HG03432 (cell line): ENCODE results near the gene NR1H2.
"Not testable (repeated sequence)": the region's sequence is repeated elsewhere in the genome, so short reads cannot be mapped to it uniquely, and the experiment has no call there.

Experiments used
- ATAC-seq: cut with Tn5 transposase; IDR thresholded peaks from one replicate; pipeline ENCODE4 v1.9.1; 2021; ENCODE audit warnings: mild to moderate bottlenecking, moderate library complexity; ENCODE audit not compliant: unreplicated experiment

Gene NR1H2

DNA sequence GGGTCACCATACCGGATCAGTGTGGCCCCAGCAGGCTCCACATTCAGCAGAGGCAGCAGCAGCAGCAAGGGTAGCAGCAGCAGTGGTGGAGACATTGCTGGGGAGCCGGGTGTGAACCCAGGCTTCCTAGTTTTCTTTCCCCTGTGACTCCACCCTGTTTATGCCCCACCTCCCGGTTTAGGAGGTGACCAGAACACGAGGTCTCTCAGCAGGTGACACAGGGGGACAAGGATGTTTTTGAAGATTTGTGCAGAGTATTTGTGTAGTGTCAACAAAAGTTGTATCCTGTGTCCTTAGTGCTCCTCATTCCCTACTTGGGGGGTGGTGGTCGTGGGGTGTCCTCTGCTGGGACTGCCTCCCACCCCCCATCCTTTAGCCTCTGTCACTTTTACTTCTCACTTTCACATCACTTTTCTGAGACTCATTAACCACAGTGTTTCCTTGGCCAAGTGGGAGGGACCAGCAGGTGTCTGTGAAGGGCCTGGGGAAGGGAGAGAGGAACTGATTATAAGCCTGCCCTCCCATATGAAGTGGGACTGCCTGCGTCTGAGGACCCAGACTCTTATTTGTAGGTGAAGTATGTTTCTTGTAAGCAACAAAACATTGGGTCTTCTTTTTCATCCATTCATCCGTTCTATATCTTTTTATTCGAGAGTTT lies 31.5 kb upstream of the NR1H2 start:
- ATAC-seq, result peak; percentile 50

DNA sequence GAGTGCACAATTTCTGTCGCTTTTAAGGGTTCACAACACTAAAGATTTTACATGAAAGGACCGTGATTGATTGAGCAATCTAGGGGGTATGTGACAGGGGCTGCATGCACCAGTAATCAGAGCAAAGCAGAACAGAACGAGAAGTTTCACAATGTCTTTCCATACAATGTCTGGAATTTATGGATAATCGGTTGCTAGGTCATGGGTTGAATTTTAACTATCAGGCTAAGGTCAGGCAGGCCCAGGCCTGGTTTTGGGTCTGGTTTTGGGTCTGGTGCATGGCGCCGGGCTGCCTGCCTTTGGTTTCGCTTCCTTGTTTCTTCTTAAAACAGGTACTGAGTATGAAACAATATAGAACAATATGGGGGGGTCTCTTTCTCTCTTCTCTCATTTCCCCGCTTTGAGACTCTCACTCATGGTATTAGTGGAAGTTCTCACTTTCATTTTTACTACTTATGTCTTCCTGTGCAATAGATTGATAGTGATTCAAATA lies 29.1 kb upstream of the NR1H2 start:
- ATAC-seq, result peak; percentile 52

DNA sequence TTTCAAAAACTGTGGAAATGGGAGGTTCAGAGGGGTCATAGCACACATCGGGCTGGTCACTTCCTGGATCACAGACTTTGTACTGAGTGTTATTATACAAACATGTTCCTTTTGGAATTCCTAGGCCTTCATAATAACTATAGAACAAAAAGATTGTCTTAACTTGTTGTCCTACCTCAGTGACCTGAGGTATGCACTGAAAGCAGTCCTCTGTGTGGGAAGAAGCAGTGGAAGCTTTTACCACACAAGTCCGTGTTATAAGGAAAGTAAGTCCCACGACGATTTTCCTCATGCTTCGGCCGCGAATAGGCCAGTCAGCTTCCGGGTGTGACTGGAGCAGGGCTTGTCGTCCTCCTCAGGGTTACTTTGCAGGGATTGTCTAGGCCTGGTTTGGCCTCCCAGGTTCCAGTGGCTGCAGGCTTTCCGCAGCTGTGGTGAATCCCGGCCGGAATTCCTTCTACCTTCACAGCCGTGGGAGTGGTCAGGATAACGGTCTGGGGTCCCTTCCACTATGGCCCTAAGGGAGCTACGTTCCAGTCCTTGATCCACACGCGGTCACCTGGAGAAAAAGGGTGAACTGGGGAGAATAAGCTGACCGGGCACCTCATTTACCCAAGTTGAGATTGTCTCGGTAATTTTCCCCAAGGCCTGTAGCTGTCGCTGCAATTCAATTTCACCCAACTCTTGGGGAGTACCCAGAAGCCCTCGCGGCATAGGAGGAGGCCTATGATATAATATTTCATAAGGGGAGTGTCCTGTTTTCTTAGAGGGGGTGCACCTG lies 26.8 kb upstream of the NR1H2 start:
- ATAC-seq, result no peak

DNA sequence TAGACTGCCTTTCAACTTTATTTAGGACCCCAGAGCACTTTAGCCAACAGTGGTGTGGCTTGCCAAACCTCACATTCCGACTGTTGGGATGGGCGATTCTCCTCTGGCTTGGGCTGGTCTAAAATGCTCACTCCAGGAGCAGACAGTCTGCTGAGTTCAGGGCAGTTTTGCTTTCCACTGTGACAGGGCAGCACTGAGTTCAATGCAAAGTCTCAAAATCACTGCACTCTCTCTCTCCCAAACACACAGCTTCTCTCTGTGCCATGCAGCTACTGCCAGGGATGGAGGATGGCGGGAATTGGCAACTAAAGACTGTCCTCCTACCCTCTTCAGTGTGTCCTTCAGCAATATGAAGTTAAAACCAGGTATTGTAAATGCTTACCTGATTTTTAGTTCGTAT lies 24.0 kb upstream of the NR1H2 start:
- ATAC-seq, result no peak

DNA sequence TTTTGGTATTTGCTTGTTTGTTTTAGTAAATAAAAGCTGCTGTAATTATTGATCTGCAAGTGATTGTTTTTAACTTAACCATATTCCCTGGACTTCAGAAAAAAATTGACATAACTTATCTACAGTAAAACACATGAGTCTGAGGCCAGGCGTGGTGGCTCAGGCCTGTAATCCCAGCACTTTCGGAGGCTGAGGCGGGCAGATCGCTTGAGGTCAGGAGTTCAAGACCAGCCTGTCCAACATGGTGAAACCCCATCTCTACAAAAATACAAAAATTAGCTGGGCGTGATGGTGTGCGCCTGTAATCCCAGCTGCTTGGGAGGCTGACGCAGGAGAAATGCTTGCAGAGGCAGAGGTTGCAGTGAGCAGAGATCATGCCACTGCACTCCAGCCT lies 22.8 kb upstream of the NR1H2 start:
- not testable (repeated sequence) for ATAC-seq

DNA sequence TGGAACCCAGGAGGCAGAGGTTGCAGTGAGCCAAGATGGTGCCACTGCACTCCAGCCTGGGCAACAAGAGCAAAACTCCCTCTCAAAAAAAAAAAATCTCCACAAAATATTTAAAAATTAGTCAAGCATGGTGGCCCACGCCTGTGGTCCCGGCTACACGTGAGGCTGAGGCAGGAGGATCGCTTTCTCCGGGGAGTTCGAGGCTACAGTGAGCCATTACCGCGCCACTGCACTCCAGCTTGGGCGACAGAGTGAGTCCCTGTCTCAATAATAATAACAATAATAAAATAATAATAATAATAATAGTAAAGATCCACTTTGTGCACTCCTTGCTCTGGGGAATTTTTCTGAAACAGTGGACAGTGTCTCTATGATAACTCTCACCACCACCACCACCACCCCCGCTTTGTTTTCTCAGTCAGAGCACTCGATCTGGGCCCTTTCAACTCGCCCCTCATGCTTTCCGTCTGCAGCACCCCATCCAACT lies 19.5 kb upstream of the NR1H2 start:
- ATAC-seq, result no peak

DNA sequence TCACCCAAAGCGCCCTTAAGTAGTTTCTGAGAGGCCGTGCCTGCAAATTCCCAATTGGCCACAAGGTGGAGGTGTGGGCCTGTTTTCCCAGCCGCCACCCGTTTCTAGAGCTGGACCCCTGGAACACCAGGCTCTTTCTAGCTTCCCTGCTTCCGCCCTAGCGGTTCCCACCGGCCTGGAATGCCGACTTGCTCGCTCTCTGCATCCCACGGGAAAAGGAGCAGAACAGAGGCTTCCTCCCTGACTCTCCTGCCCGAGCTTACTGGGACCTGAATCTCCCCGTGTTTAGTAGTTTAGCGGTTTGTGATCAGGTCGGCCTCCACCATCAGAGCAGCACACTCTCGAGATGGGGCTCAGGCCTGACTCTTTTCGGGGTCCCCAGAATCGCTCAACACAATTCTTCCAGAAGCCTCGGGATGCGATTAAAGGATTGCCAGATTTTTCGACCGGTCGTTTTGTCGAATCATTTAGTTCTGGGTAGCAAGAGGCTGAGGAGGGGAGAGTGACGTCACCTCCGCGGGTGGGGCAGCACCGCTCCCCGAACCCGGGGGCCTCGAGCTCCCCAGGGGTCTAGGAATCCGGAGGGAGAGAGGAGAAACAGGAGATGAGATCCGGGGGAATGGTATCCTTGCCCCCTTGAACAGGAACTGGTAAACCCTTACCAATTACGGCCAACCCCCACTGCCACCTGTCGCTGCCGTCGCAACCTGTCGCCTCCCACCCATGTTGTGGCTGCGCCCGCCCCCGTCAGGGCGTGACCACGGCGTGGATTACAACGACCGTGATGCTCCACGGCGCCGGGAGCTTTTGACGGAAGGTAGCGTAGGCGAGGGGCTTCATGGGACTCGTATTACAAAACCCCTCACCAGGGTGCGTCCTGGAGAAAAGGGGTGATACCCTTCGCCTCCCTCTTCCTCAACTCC lies 18.8 kb upstream of the NR1H2 start:
- no peak for ATAC-seq

DNA sequence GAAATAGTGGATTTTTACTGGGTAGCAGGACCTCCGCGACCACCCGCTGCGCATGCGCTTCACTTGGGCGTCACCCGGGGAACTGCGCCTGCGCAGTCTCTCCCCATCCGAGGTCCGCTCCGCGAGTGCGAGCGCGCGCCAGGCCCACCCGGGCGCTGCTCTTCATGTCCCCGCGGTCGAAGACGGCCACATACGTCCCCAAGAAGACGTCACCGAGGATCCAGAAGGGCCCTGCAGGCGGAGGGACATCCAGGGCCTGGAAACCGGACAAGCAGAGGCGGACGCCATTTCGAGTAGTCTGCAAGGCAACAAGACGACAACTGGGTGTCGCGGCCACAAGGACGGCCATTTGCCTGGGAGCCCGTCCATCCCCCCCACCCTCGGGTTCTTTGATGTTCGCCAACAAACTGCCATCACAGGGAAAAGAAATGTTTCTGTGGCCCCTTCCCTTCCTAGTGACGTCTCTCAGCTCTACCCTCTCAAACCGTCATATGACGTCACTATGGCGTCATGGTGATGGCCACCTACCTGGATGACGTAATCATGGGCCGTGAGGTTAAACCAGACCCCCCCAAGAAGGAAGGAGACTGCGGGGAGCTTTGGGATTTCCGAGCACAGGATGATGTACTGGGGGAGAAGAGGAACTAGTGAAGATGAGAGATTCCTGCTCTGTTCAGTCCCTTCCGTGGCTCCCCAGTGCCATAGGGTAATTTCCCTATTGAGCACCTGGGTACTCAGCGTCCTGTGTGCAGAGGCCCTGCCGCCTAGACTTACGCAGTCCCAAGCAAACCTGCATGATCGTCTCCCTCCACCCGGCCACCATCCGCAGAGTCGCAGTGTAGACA lies 17.6 kb upstream of the NR1H2 start:
- ATAC-seq, result no peak

DNA sequence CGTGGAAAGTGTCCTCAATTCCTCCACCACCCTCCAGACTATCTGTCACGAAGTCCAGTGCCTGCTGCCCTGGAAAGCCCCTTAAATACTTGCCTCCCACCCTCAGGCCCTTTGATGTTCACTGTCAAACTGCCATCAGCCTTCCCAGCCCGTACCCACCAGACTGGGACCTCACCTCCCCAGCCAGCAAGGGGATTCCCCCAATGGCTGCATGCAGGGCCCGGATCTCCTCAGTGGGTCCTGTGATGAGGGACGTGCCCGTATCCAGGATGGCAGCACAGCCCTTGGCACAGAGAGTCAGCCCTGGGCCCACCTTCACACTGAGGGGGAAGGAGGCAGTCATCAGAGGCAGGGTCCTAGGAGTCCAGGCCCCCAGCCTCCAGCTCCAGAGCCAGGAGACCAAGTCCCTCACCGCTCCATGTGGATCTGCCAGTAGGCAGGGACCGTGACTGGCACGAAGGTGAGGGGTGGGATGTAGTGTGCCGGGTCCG lies 16.9 kb upstream of the NR1H2 start:
- ATAC-seq, result no peak

DNA sequence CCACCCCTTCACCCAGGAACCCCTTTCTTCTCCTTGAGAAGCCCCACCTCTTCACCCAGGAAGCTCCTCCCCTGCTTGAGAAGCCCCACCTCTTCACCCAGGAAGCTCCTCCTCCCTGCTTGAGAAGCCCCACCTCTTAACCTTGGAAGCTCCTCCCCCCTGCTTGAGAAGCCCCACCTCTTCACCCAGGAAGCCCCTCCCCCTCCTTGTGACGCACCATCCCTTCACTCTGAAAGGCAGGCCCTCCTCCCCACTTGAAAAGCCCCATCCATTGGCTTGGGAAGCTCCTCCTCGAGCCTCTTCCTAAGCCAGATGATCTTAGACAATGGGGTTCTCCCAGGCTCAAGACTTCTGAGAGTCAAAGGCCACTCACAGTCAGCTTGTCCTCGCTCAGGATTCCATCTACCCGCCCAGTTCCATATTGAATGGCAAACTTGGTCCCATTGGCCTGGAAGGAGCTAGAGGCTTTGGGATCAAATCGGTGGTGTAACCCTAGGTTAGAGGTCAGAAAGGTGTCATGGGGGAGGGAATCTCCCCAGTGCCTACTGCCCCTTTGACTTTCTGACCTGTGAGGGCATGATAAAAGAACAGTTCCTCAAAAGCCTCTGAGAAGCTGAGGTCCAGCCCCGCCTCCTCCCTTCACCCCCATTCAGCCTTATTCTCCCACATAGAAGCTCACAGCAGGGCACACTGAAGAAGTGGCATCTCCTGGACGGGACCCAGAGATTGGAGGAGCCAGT lies 14.8 kb upstream of the NR1H2 start:
- ATAC-seq, result no peak

DNA sequence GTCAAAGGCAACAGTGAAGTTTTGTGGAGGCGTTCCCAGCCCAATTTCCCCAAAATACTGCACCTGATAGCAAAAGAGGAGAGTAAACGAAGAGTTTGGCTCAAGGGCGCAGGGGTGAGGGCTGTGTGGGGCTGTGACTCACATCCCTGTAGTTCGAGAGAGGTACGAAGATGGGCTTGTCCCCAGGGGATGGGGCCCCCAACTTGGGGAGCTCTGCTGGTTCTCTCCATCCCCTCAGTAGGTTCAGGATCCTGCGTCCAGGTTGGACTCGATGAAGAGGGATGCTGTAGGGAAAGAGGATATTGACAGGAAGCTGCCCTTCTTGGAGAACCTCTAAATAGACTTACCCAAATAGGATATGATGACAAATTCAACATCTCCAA lies 14.2 kb upstream of the NR1H2 start:
- no peak for ATAC-seq

DNA sequence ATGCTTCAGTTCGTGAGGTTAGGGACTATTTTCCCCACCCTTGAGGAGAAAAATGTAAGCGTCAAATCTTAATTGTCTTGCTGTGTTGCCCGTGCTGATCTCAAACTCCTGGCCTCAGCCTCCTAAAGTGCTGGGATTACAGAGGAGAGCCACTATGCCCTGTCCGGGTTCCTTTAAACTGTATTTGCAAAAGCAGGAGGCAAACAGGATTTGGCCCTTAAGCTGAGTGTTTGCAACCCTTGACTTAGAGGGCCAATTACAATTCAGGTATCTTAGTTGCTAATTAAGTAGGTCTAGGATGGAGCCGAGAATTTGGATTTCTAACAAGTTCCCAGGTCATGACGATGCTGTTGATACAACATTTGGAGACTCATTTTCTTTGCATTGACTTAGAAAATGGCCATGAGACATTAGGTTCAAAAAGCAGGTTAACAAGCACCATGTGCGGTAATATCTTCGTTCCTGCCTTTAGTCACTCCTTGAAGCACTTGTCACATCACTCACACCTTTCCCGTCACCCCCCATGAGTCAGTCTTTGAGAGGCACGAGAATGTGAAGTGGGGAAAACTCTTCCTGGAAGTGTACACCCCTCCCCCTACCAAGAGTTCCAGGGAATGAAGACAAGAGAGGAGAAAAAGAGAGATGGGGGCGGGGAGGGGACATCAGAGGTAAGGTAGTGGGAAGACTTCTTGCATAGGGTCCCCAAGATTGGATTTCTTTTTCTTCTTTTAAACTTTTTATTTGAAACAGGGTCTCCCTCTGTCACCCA lies 13.4 kb upstream of the NR1H2 start:
- ATAC-seq, result no peak

DNA sequence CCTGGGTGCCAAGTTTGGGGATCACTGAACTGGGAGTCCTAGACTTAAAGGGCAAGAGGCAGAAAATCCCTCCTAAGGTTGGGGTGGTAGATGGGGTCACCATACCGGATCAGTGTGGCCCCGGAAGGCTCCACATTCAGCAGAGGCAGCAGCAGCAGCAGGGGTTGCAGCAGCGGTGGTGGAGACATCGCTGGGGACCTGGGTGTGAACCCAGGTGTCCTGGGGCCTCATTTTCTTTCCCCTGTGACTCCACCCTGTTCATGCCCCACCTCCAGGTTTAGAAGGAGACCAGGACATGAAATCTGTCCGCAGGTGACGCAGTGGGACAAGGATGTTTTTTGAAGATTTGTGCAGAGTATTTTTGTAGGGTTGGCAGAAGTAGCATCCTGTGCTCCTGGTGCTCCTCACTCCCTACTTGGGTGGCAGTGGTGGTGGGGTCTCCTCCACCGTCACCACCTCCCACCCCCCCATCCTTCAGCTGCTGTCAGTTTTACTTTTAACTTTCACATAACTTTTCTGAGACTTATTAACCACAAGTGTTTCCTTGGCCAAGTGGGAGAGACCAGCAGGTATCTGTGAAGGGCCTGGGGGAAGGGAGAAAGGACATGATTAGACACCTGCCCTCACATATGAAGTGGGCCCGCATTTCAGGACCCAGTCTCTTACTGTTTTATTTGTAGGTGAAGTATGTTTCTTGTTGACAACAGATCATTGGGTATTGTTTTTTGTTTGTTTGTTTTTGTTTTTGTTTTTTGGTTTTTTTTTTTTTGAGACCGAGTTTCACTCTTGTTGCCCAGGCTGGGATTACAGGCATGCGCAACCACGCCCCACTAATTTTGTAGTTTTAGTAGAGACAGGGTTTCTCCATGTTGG lies 10.6 kb upstream of the NR1H2 start, which contains the start of gene NAPSA:
TSS of gene NAPSA (minus strand) at position 206 of the 873 bp plus-strand sequence. CDS start at position 188, 18 bp downstream.
- ATAC-seq, result no peak

DNA sequence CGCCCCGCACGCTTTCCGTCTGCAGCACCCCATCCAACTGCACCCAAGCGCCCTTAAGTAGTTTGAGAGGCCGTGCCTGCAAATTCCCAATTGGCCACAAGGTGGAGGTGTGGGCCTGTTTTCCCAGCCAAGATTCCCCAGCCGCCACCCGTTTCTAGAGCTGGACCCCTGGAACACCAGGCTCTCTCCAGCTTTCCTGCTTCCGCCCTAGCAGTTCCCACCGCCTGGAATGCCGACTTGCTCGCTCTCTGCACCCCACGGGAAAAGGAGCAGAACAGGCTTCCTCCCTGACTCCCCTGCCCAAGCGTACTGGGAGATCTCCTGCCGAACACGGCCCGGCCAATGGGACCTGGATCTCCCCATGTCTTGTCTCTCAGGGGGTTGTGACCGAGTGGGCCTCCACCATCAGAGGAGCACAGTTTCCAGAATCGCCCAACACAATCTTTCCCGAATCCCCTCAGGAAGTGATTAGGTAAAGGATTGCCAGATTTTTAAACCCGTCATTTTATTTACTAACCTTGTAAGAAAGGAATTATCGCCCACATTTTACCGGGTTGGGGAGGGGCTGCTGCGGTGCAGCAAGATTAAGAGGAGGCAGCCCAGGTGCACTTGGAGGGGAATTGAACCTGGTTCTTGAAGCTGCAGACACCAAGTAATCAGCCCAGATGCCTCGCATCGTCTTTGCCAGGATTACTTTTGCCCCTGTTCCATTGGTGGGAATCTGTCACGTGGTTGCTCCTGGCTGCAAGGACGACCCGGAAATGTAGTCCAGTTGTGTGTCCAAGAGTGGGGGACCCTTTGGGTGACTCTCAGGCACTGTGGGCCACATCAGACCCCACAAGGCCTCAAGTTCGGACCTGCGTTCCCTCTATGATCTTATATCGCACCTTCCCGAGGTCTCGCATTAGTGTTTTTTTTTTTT lies 7.3 kb upstream of the NR1H2 start:
- ATAC-seq, result no peak

DNA sequence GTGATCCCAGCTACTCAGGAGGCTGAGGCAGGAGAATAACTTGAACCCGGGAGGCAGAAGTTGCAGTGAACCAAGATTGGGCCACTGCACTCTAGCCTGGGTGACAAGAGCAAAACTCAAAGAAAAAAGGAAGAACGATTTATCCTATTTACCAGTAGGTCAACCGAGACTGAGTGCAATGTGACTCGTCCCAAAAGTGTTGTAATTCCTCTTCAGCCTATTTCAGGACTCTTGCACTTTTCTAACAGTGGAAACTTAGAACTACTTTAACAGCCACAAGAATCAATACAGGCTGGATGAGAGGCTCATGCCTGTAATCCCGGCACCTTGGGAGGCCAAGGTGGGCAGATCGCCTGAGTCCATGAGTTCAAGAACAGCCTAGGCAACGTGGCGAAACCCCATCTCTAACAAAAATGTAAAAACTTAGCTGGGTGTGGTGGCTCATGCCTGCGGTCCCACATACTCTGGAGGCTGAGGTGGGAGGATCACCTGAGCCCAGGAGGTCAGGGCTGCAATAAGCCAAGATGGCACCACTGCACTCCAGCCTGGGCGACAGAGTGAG lies 4.3 kb upstream of the NR1H2 start:
- ATAC-seq, result no peak

DNA sequence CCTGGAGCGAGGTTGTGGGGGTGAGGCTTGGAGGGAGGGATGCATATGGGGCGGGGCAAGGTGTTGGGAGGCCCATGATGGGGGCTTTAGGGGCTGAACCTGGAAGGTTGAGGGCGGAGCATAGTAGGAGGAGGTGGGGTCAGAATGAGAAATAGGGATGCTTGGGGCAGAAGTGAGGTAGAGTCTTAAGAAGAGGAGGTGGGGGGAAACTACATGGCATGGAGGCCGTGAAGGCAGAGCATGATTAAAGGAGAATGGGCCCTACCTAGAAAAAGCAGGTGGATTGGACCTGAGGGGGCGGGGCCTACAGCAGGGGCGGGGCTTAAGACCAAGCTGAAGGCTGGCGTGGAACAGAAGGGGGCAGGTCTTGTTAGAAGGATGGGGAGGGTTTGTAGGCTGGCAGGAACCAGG lies 799 bp downstream of the NR1H2 start:
- ATAC-seq, result peak; percentile 11
